GM10266 (cell line): ENCODE results near the gene VTCN1.

Experiments used
- DNase-seq: peaks from one replicate; pipeline ENCODE4 v3.0.0; 2012; ENCODE audit errors: extremely low spot score
- CTCF ChIP-seq: IDR thresholded peaks from 2 replicates; pipeline ENCODE4 v1.5.1; 2012; ENCODE audit warnings: mild to moderate bottlenecking, low read depth; ENCODE audit not compliant: control insufficient read depth, insufficient read depth; ENCODE audit errors: missing control alignments

VTCN1 gene

GRCh38 chr1:117146072-117146471, 64.7 kb downstream of the VTCN1 start:
- no peak for DNase-seq
- TF ChIP-seq CTCF: no peak

GRCh38 chr1:117143871-117144270, 66.9 kb downstream of the VTCN1 start:
- DNase-seq: no peak
- TF ChIP-seq CTCF: no peak

- DNase-seq: no peak
- no peak for TF ChIP-seq CTCF
Measured at GRCh38 chr1:117143172-117143571, 67.6 kb downstream of the VTCN1 start.

DNA sequence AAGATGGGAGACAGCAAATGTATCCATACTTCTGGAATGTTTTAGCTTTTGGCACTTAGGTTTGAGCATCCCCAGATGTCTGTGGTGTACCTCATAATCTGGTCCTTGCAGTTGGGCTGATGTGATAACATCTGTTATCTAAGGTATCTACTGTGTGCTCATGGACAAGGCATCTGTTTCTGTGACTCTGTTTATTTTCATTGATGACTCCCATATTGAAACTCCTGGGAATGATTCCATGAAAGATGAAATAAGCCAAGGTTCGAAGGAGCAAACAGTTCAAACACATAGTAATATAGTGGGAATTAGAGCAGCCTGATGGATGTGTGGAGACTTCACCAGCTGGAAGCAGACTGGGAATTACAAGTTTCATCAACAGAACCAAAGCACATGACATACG, 68.5 kb downstream of the VTCN1 start:
- no peak for TF ChIP-seq CTCF

GRCh38 chr1:117138561-117138960, 72.2 kb downstream of the VTCN1 start:
- TF ChIP-seq CTCF: no peak
- DNase-seq: no peak

More for the DNA sequence above, 68.5 kb downstream of the VTCN1 start:
- no peak for DNase-seq

DNA sequence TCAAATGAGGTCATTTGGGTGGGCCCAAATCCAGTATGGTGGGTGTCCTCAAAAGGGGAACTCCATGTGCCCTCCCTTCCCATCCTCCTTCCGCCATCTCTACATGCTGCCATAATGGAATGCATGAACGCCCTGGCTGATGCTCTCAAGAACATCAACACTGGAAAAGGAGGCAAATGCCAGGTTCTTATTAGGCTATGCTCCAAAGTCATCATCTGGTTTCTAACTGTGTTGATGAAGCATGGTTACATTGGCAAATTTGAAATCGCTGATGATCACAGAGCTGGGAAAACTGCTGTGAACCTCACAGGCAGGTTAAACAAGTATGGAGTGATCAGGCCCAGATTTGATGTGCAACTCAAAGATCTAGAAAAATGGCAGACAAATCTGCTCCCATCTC, 72.6 kb downstream of the VTCN1 start:
- TF ChIP-seq CTCF: no peak

GRCh38 chr1:117137281-117137855, 73.4 kb downstream of the VTCN1 start:
- DNase-seq: no peak
- TF ChIP-seq CTCF: no peak

More for the DNA sequence above, 72.6 kb downstream of the VTCN1 start:
- DNase-seq: no peak
